Calu3 (cell line): ENCODE results near the gene CLIP4. TPM values are rescaled to one million over a fixed set of nuclear protein-coding genes. Genes with fewer than 3 reads are reported as not detected.

Source experiments
- BruUV-seq: library from RNA; stranded (reverse); fragments of 400-500 nt; replicated peaks from 2 replicates; lab custom pipeline; 2021; lab: Mats Ljungman, UMichigan
- CTCF ChIA-PET: fragments of 300-600 bp; sonication (Branson Sonifier 250); formaldehyde crosslinking; loops from one replicate; lab custom pipeline; 2022; ENCODE audit warnings: antibody characterized with exemption; lab: Charles Lee
- DNase-seq: peaks from one replicate; pipeline ENCODE4 v3.0.0; 2022
- H3K27ac Mint-ChIP-seq: one replicate; pipeline ENCODE4 v1.8.0; 2022; ENCODE audit warnings: mixed read lengths; ENCODE audit not compliant: unreplicated experiment
- H3K27me3 Mint-ChIP-seq: one replicate; pipeline ENCODE4 v1.8.0; 2022; ENCODE audit warnings: mixed read lengths; ENCODE audit not compliant: unreplicated experiment
- H3K36me3 Mint-ChIP-seq: one replicate; pipeline ENCODE4 v1.8.0; 2022; ENCODE audit warnings: mild to moderate bottlenecking, moderate library complexity, mixed read lengths; ENCODE audit not compliant: insufficient read depth, unreplicated experiment
- H3K4me1 Mint-ChIP-seq: one replicate; pipeline ENCODE4 v1.8.0; 2022; ENCODE audit warnings: mild to moderate bottlenecking, low read depth, mixed read lengths; ENCODE audit not compliant: unreplicated experiment
- H3K4me3 Mint-ChIP-seq: one replicate; pipeline ENCODE4 v1.8.0; 2022; ENCODE audit warnings: mild to moderate bottlenecking, low read depth, moderate library complexity, mixed read lengths; ENCODE audit not compliant: unreplicated experiment
- H3K9me3 Mint-ChIP-seq: one replicate; pipeline ENCODE4 v1.8.0; 2022; ENCODE audit warnings: low read depth, mixed read lengths; ENCODE audit not compliant: unreplicated experiment
- CTCF ChIP-seq: fragments of 200-600 bp; IDR thresholded peaks from one replicate; pipeline ENCODE4 v1.8.0; 2022; ENCODE audit warnings: antibody characterized with exemption; ENCODE audit not compliant: unreplicated experiment
- intact Hi-C: fragments of 100-400 bp; cut with micrococcal nuclease; formaldehyde crosslinking; loops from one replicate; pipeline ENCODE4 v1.10.0; 2022; ENCODE audit not compliant: unreplicated experiment
- total RNA-seq: library from RNA; stranded (reverse); gene quantifications from 2 replicates; pipeline ENCODE4 v1.2.3, GENCODE V29; 2022

CLIP4 gene
- total RNA-seq, 1 experiment from 2014 or later = 184 TPM

- CTCF ChIA-PET = interaction anchor here (0.7 kb wide), 1 partner anchor 736 kb away, joined by 3 read pairs; no protein-coding TSS in a partner anchor
- no TSS peak for BruUV-seq
- no peak for TF ChIP-seq CTCF
- intact Hi-C loops = no loop called here
- H3K9me3 Mint-ChIP-seq = no peaks in the 10 kb centered on the region
- H3K27me3 Mint-ChIP-seq = peaks cover 62% of the 10 kb centered on the region
- H3K36me3 Mint-ChIP-seq = peaks cover 48% of the 10 kb centered on the region
- H3K4me1 Mint-ChIP-seq = peaks cover 7% of the 10 kb centered on the region
- H3K4me3 Mint-ChIP-seq = no peak overlapping the region
- H3K27ac Mint-ChIP-seq = peak overlapping the region; percentile 20
- no peak for DNase-seq
Measured at GRCh38 chr2:29226808-29227207, 111.6 kb downstream of the CLIP4 start.

- CTCF ChIA-PET = no interaction called here
- H3K27me3 Mint-ChIP-seq = peaks cover 63% of the 10 kb centered on the region
Measured at GRCh38 chr2:29227935-29228675, 112.9 kb downstream of the CLIP4 start.

GRCh38 chr2:29228947-29229346, 113.7 kb downstream of the CLIP4 start:
- Mint-ChIP-seq H3K4me3 (no peak overlapping the region), H3K4me1 (peaks cover 16% of the 10 kb centered on the region), H3K9me3 (no peaks in the 10 kb centered on the region), H3K27ac (peak overlapping the region; percentile 26), H3K36me3 (peaks cover 30% of the 10 kb centered on the region), H3K27me3 (peaks cover 71% of the 10 kb centered on the region)
- intact Hi-C loops = no loop called here
- CTCF ChIA-PET = no interaction called here
- DNase-seq = no peak
- TF ChIP-seq CTCF = no peak
- no TSS peak for BruUV-seq

More at GRCh38 chr2:29227935-29228675, 112.9 kb downstream of the CLIP4 start:
- Mint-ChIP-seq H3K27ac (no peak overlapping the region), H3K9me3 (no peaks in the 10 kb centered on the region), H3K4me1 (peaks cover 9% of the 10 kb centered on the region), H3K36me3 (peaks cover 38% of the 10 kb centered on the region), H3K4me3 (no peak overlapping the region)
- no peak for DNase-seq
- no peak for TF ChIP-seq CTCF
- intact Hi-C loops = no loop called here
- BruUV-seq = no TSS peak

DNA sequence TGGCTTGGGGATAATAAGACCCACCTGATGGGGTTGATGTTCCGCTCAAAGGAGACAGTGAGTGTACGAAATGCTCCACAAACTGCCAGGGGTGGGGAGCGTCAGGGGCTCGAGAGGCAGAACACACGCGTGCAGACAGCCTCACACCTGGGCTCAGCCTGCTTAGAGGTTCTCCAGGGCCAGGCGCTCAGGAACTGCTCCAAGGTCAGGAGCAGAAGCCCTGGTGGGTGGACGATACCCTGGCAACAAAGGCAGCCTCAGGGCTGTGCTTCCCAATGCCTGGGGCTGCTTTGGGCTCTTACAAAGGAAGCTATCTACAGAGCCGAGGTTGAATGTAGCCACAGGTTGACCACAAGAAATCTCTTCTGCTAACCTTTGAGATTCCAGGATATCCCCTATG, 114.4 kb downstream of the CLIP4 start:
- no peak overlapping the region for H3K4me3 Mint-ChIP-seq
- peaks cover 15% of the 10 kb centered on the region for H3K4me1 Mint-ChIP-seq
- H3K9me3 Mint-ChIP-seq = no peaks in the 10 kb centered on the region
- CTCF ChIA-PET = no interaction called here
- TF ChIP-seq CTCF = no peak
- peaks cover 78% of the 10 kb centered on the region for H3K27me3 Mint-ChIP-seq
- BruUV-seq = no TSS peak
- no peak for DNase-seq
- intact Hi-C loops = no loop called here
- peak overlapping the region; percentile 26 for H3K27ac Mint-ChIP-seq
- peaks cover 23% of the 10 kb centered on the region for H3K36me3 Mint-ChIP-seq
